CD4-positive, alpha-beta T cell treated with Interleukin-15 for 1 hour (primary cell): Measurements from ENCODE around the gene CDK6.

Experiments
- DNase-seq: peaks from one replicate; pipeline ENCODE4 v3.0.0-alpha.2; 2020

CDK6 gene

DNA sequence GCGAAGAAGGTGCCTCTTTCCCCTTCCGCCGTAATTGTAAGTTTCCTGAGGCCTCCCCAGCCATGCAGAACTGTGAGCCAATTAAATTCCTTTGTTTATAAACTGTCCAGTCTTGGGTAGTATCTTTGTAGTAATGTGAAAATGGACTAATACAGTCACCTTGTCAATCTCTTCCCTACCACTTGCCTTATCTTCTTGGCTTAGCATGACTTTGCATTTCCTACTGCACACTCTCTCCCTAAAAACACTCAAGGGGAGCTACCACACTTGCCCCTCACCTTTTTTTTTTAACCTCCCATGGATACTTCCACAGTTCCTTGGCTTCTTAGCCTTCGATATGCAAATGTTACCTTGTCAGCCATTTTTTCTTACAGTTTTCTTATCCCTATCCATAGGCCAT lies 7.4 kb upstream of the CDK6 start:
- no peak for DNase-seq

DNA sequence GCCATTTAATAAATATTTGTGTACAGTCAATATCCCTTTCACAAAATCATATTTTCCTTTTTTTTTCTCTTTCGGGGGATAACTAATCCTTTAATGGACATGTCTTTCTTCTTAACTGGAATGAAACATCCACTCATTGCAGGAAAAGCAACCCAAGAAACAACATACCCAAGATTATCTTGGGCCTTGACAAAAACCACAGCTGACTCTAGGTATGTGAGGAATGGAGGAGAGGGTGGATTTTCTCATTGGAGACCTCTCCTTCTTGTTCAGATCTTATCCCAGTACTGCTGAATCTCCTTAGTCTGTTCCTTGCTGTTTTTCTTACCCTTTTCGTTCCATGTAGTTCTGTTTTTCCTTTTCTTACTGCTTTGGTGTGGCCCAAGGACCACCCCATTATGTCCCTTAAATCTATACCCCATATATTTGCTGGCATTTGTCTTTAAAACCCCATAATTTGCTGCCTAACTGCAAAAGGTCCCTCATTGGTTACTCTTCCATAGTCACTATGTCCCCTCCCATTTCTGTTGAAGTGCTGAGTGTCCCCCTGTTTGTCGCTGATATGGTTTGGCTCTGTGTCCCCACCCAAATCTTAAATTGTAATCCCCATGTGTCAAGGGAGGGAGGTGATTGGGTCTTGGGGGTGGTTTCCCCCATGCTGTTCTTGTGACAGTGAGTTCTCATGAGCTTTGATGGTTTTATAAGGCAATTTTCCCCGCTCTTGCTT lies 6.8 kb upstream of the CDK6 start:
- DNase-seq, result no peak

DNA sequence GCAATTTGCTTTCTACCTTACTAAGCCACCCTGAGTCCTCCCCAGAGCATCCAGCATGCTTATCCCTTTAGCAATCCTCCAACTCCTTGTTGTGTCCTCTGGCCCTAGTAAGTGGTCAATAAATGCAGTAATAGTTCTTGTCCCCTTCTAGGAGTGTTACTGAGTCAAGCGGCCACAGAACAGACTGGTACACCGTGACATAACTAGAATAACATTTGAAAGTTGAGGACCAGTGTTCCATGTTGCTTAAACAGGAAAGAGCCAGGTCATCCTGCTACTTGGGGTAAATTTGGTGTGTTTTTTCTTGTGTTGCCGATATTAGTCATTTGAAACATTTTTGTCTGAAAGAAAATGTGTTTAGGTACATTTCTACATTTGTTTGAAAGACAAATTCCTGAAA lies 4.8 kb upstream of the CDK6 start:
- no peak for DNase-seq

- no peak for DNase-seq
These were observed 3.9 kb upstream of the CDK6 start for GRCh38 chr7:92840316-92840715.

DNA sequence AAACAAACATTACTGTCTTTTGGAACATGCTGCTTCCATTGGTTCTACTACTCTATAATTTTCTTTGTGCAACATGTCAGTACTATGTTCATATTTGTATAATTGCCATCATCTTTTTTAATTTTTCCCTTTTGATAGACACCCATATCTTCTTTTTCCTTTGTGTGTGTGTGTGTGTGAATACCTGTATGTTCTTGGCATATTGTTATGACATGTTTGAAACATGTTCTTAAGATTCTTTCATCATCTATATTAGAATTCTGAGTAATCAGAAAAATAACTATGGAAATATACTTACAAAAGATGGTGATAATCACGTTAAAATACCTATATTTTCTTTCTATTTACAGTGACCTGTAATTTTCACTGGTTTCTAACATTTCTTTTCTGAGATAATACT lies 3.5 kb upstream of the CDK6 start:
- DNase-seq, result no peak

- DNase-seq, result no peak
These were observed 2.6 kb upstream of the CDK6 start for GRCh38 chr7:92838934-92839333.

DNA sequence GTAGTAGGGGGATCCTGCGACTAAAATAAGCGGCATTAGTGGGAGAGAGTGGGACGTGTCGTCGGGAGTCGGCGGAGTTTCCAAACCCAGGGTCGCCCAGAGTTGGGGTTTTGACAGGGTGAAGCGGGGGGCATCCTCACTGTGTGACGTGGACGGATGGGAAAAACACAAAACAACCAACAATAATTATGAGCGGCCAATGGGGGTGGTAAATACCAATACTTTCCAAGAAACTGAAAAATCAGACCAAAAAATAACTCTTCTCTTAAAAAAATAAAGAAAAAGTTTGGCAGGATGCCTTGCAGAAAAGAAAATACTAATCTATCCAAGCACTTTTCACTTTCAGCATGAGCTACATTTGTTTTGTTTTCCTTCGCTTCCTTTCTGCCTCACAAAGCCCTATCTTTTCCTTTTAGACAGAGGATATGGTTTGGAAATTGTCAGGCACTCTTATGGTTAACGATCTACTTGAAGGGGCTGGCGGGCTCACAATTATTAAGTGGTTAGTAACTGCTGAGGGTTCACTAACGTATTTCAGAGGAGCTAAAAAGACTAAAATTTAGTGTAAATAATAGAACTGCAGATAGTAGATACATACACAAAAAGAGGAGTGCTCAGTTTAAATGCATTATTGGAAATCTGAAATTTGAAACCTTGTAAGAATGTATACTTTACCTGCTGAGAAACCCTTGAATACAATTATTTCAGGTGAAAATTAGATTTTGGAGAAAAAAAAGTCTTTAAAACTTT lies 802 bp upstream of the CDK6 start:
- no peak for DNase-seq

GRCh38 chr7:92835851-92836488 lies 403 bp downstream of the CDK6 start:
- peak; percentile 24 for DNase-seq

GRCh38 chr7:92835261-92835850 lies 1.0 kb downstream of the CDK6 start:
- DNase-seq, result peak; percentile 52

DNA sequence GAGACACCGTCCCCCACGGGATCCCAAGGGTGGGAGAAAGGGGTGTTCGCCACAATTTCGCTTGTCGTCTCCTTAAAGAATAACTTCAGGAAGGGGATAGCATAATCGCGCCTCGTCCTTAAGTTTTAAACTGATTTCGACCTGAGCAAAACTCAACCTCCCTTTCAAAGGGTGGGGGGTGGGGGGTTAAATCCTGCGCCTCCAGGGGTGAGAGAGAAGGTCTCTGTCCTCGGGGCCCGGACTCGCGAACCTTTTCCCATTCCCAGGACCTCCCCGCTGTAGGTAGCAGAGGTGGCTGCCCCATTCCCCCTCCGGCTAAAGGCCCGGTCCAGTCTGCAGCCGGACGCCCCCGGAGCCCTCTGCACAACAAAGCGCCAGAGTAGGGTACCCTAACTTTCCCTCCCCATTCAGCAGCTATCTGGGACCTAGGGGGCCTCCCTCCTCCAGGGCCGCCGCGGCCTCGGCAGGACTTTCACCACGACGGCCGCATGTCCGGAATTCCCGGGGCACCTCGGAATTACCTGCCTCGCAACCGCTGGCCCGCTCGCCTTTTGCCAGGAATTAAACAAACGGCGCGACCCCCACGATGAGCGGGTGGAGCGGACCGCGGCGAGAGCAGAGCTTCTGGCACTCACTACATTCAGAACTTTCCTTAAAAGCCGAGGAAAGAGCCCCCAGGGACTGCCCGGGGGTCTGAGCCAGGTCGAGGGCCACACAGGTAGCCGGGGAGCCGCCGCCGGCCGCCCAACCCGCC lies 1.7 kb downstream of the CDK6 start:
- DNase-seq, result no peak

GRCh38 chr7:92833766-92834506 lies 2.4 kb downstream of the CDK6 start:
- peak; percentile 71 for DNase-seq

DNA sequence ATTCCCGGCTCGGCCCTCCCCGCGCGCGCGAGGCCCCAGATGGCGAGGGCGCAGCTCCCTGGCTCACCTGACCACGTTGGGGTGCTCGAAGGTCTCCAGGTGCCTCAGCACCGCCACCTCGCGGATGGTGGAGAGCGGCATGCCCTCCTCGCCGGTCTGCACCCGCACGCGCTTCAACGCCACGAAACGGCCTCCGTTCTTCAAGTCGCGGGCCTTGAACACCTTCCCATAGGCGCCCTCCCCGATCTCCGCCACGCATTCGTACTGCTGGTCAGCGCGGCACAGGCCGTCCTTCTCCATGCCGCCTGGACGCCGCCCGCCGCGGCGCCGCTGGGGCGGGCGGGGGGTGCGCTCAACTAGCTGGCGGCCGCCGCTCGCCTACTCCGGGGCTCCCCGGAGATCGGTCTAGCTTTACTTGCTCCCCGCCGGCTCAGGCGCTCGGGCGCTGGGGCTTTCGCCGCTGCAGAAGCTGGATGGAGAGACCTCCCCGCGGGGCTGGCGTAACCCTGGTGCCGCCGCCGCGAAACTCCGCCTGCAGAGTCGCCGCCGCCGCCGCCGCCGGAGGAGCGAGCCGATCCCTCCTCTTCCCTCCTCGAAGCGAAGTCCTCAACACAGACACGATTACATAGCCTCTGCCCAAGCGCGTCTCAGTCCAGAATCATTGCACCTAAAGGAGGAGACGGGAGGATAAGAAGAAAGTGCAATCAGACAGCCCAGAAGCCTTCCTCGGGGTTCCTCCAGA lies 3.2 kb downstream of the CDK6 start:
- DNase-seq, result peak; percentile 86

- DNase-seq, result no peak
These were observed 3.8 kb downstream of the CDK6 start for GRCh38 chr7:92832534-92833023.

GRCh38 chr7:92831716-92832533 lies 4.4 kb downstream of the CDK6 start:
- DNase-seq, result no peak

DNA sequence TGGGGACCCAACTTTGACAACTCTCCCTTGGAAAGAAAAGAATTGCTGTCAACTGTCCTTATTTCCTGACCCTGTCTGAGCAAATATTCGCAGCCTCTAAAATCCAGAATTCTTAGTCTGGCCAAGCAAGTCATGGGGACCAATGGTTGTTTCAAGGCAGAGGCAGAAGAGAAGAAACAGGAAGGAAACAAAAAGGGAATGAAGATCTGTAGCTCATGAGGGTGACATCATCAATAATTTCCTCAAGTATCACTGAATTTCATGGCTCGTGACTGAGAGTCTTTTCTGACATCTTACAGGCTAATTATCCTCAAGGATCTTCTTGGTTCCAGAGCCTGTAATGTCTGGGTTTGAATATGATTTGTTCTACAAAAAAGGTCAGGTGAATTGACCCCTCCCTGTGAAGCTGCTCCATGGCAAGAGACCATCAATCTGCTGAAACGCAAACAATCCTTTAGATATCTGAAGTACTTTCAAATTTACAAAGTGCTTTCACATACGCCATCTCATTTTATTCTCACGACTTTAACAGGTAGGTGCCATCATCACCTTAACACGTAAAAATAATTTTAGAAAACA lies 5.8 kb downstream of the CDK6 start:
- no peak for DNase-seq

GRCh38 chr7:92830027-92830426 lies 6.3 kb downstream of the CDK6 start:
- DNase-seq, result no peak

GRCh38 chr7:92827464-92828120 lies 8.8 kb downstream of the CDK6 start:
- DNase-seq, result no peak

GRCh38 chr7:92826258-92826938 lies 10.0 kb downstream of the CDK6 start:
- no peak for DNase-seq
